ENCODE data around the gene SLC27A5. TPM values are rescaled to one million over a fixed set of nuclear protein-coding genes. Genes with fewer than 3 reads are reported as not detected.

Gene SLC27A5
- total and polyA plus RNA-seq, 9 of the 15 experiments (the other 6 are each of a cell fraction or from before 2014, with no cell fraction given): 42.2 to 318 (median 64.7) TPM

DNA sequence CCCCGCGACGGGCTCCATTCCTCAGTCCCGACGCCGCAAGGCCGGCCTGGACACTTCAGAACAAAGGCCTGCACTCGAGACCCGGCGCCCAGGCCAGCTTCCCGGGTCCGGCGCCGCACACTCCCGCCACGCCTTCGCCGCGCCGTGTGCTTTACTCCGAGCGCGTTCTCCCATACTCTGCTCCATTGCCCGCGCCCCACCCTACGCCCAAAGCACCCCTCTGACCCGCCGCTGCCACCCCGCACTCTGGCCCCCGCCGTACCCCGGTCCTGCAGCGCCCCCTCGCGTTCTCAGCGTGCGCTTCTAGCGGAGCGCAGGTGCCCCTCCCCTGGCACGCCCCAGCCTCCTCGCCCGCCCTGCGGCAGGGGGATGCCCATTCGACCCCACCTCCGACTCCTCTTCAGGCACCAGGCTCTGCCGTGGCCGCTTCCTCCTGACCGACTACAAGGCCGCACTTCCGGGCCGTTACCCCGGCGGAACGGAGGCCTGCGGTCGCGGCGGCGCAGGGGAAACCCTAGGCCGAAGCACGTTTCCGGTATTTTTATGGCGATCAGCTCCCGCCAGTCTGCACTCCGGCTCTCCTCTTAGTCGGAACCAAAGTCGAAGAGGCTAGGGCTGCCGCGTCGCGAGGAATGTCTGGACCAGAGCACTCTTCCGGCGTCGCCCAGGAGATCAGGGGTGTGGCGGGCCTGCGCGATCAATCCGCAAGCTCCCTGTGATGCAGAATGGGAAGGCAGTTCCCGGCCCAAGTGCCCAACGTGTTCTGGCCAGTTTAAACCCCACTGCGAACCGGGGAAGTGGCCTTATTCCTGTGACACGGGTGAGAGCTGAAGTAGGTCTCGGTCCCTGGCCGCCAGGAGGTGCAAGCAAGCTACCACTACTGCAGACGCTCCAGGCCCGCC lies 7.8 kb upstream of the SLC27A5 start, which contains the start of gene ZBTB45 (continued):
- TF ChIP-seq, protein P1, sequence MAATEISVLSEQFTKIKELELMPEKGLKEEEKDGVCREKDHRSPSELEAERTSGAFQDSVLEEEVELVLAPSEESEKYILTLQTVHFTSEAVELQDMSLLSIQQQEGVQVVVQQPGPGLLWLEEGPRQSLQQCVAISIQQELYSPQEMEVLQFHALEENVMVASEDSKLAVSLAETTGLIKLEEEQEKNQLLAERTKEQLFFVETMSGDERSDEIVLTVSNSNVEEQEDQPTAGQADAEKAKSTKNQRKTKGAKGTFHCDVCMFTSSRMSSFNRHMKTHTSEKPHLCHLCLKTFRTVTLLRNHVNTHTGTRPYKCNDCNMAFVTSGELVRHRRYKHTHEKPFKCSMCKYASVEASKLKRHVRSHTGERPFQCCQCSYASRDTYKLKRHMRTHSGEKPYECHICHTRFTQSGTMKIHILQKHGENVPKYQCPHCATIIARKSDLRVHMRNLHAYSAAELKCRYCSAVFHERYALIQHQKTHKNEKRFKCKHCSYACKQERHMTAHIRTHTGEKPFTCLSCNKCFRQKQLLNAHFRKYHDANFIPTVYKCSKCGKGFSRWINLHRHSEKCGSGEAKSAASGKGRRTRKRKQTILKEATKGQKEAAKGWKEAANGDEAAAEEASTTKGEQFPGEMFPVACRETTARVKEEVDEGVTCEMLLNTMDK (IDR thresholded peaks at IDR 0.05; ENCODE audit: borderline replicate concordance, insufficient read depth, low read depth, low read length, poor library complexity, severe bottlenecking): peak; percentile 77
- TF ChIP-seq ZNF707 (CRISPR knock-in tag; conservative IDR thresholded peaks at IDR 0.05): no peak
- TF ChIP-seq ETV6 (IDR thresholded peaks at IDR 0.05; ENCODE audit: borderline replicate concordance in 1 of 2, low read depth in 2 of 2, low read length in 1 of 2): peak; percentile 19 to 83; a peak in 3 of 4 replicates
- TF ChIP-seq ETV6 (CRISPR knock-in tag; IDR thresholded peaks at IDR 0.05; ENCODE audit: borderline replicate concordance): no peak; the same call in 1 of the 2 replicates
- TF ChIP-seq KDM2B (CRISPR knock-in tag; IDR thresholded peaks at IDR 0.05): 0 out of 2 replicates have a peak, but pooled peaks have one; percentile 19
- TF ChIP-seq U2AF1 (optimal IDR thresholded peaks at IDR 0.05; ENCODE audit: low read depth, low read length): no peak
- peak; percentile 76; the same call in 1 of the 2 replicates for TF ChIP-seq PHF21A (IDR thresholded peaks at IDR 0.05; ENCODE audit: borderline replicate concordance, low read depth)
- no peak for TF ChIP-seq RBM34 (IDR thresholded peaks at IDR 0.05; ENCODE audit: borderline replicate concordance, insufficient read depth, low read length)
- TF ChIP-seq NCOR1 (IDR thresholded peaks at IDR 0.05): peak; percentile 73
- TF ChIP-seq PML (IDR thresholded peaks at IDR 0.05; ENCODE audit: low read length): no peak; the same call in 1 of the 2 replicates
- TF ChIP-seq ZNF445 (CRISPR knock-in tag; IDR thresholded peaks at IDR 0.05; ENCODE audit: low read depth): no peak
- TF ChIP-seq ZBTB8A (IDR thresholded peaks at IDR 0.05; ENCODE audit: partially characterized antibody): no peak
- peak; percentile 90; the same call in 1 of the 2 replicates for TF ChIP-seq RNF2 (IDR thresholded peaks at IDR 0.05)
- TF ChIP-seq TAF15 (IDR thresholded peaks at IDR 0.05; ENCODE audit: low read depth, low read length): no peak
- peak; percentile 83 for TF ChIP-seq POLR2A (conservative IDR thresholded peaks at IDR 0.05)
- no peak for TF ChIP-seq ESRRB (CRISPR knock-in tag; IDR thresholded peaks at IDR 0.05; ENCODE audit: borderline replicate concordance)
- no peak for TF ChIP-seq CREBBP (IDR thresholded peaks at IDR 0.05; ENCODE audit: low read depth, low read length)
- no peak for TF ChIP-seq ZNF699 (CRISPR knock-in tag; IDR thresholded peaks at IDR 0.05; ENCODE audit: insufficient replicate concordance)
- peak; percentile 30; the same call in 1 of the 2 replicates for TF ChIP-seq ZNF239 (CRISPR knock-in tag; IDR thresholded peaks at IDR 0.05)
- peak; percentile 63 for TF ChIP-seq BRD9 (IDR thresholded peaks at IDR 0.05; ENCODE audit: low read depth, partially characterized antibody)
- TF ChIP-seq, protein P2, sequence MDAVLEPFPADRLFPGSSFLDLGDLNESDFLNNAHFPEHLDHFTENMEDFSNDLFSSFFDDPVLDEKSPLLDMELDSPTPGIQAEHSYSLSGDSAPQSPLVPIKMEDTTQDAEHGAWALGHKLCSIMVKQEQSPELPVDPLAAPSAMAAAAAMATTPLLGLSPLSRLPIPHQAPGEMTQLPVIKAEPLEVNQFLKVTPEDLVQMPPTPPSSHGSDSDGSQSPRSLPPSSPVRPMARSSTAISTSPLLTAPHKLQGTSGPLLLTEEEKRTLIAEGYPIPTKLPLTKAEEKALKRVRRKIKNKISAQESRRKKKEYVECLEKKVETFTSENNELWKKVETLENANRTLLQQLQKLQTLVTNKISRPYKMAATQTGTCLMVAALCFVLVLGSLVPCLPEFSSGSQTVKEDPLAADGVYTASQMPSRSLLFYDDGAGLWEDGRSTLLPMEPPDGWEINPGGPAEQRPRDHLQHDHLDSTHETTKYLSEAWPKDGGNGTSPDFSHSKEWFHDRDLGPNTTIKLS (IDR thresholded peaks at IDR 0.05; ENCODE audit: borderline replicate concordance, low read depth): peak; percentile 71; the same call in 1 of the 2 replicates
- TF ChIP-seq, protein P3, sequence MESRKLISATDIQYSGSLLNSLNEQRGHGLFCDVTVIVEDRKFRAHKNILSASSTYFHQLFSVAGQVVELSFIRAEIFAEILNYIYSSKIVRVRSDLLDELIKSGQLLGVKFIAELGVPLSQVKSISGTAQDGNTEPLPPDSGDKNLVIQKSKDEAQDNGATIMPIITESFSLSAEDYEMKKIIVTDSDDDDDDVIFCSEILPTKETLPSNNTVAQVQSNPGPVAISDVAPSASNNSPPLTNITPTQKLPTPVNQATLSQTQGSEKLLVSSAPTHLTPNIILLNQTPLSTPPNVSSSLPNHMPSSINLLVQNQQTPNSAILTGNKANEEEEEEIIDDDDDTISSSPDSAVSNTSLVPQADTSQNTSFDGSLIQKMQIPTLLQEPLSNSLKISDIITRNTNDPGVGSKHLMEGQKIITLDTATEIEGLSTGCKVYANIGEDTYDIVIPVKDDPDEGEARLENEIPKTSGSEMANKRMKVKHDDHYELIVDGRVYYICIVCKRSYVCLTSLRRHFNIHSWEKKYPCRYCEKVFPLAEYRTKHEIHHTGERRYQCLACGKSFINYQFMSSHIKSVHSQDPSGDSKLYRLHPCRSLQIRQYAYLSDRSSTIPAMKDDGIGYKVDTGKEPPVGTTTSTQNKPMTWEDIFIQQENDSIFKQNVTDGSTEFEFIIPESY (CRISPR knock-in tag; IDR thresholded peaks at IDR 0.05): peak; percentile 93
- TF ChIP-seq ERF (CRISPR knock-in tag; IDR thresholded peaks at IDR 0.05): peak; percentile 84; the same call in 1 of the 2 replicates

Measured in K562 (cell line).